ENCODE measurements around the gene SMURF1. TPM values are rescaled to one million over a fixed set of nuclear protein-coding genes. Genes with fewer than 3 reads are reported as not detected.
A peak's percentile ranks its signal among the peaks of the same experiment; 100 is the strongest.
"Not testable (repeated sequence)": the region's sequence is repeated elsewhere in the genome, so short reads cannot be mapped to it uniquely, and the experiment has no call there.

SMURF1 gene
- total and polyA plus RNA-seq, 2 experiments from 2014 or later, result 11.9 to 24.5 TPM

- no peak for DNase-seq (ENCODE audit: low read depth in 1 of 2, low spot score in 1 of 2)
- Histone ChIP-seq H3K4me1 (ENCODE audit: low read depth) (no peaks in the 10 kb centered on the region), H3K27me3 (no peaks in the 10 kb centered on the region), H3K9me3 (ENCODE audit: low read depth) (no peaks in the 10 kb centered on the region), H3K4me3 (no peak overlapping the region), H3K27ac (no peak overlapping the region), H3K36me3 (peaks cover 75% of the 10 kb centered on the region)
- TF ChIP-seq CTCF (IDR thresholded peaks at IDR 0.05; ENCODE audit: low read depth, low read length), result no peak
Observed at GRCh38 chr7:99047526-99048077, 96.3 kb downstream of the SMURF1 start.

- no peak for TF ChIP-seq CTCF (IDR thresholded peaks at IDR 0.05; ENCODE audit: low read depth, low read length)
- Histone ChIP-seq H3K36me3 (peaks cover 71% of the 10 kb centered on the region), H3K4me1 (ENCODE audit: low read depth) (no peaks in the 10 kb centered on the region)
Observed at GRCh38 chr7:99046722-99047121, 97.2 kb downstream of the SMURF1 start.

GRCh38 chr7:99046262-99046661, 97.6 kb downstream of the SMURF1 start:
- not testable (repeated sequence) for DNase-seq (ENCODE audit: low read depth in 1 of 2, low spot score in 1 of 2); H3K27me3 ChIP-seq; H3K4me3 ChIP-seq; H3K4me1 ChIP-seq (ENCODE audit: low read depth); H3K9me3 ChIP-seq (ENCODE audit: low read depth)
- peak overlapping the region; percentile 43 for H3K27ac ChIP-seq
- peaks cover 68% of the 10 kb centered on the region for H3K36me3 ChIP-seq

More at GRCh38 chr7:99046722-99047121, 97.2 kb downstream of the SMURF1 start:
- no peak for DNase-seq (ENCODE audit: low read depth in 1 of 2, low spot score in 1 of 2)
- Histone ChIP-seq H3K27me3 (no peaks in the 10 kb centered on the region), H3K4me3 (no peak overlapping the region), H3K27ac (peak overlapping the region; percentile 30), H3K9me3 (ENCODE audit: low read depth) (no peaks in the 10 kb centered on the region)

- not testable (repeated sequence) for DNase-seq (ENCODE audit: low read depth in 1 of 2, low spot score in 1 of 2); H3K9me3 ChIP-seq (ENCODE audit: low read depth); H3K4me3 ChIP-seq; H3K27me3 ChIP-seq; H3K4me1 ChIP-seq (ENCODE audit: low read depth); H3K27ac ChIP-seq
- peaks cover 60% of the 10 kb centered on the region for H3K36me3 ChIP-seq
Observed at GRCh38 chr7:99044858-99045257, 99.0 kb downstream of the SMURF1 start.

GRCh38 chr7:99042957-99043356, 101.0 kb downstream of the SMURF1 start:
- no peak for TF ChIP-seq CTCF (IDR thresholded peaks at IDR 0.05; ENCODE audit: low read depth, low read length)
- Histone ChIP-seq H3K9me3 (ENCODE audit: low read depth) (no peaks in the 10 kb centered on the region), H3K4me3 (no peak overlapping the region), H3K4me1 (ENCODE audit: low read depth) (no peaks in the 10 kb centered on the region), H3K27ac (peak overlapping the region; percentile 58), H3K36me3 (peaks cover 54% of the 10 kb centered on the region), H3K27me3 (no peaks in the 10 kb centered on the region)
- DNase-seq (ENCODE audit: low read depth in 1 of 2, low spot score in 1 of 2), result peak in 1 of 2 donors; percentile 52

- TF ChIP-seq CTCF (IDR thresholded peaks at IDR 0.05; ENCODE audit: low read depth, low read length), result no peak
- Histone ChIP-seq H3K36me3 (peaks cover 56% of the 10 kb centered on the region), H3K27me3 (no peaks in the 10 kb centered on the region), H3K4me3 (no peak overlapping the region), H3K9me3 (ENCODE audit: low read depth) (no peaks in the 10 kb centered on the region), H3K4me1 (ENCODE audit: low read depth) (no peaks in the 10 kb centered on the region), H3K27ac (no peak overlapping the region)
- DNase-seq (ENCODE audit: low read depth in 1 of 2, low spot score in 1 of 2), result no peak
Observed at GRCh38 chr7:99041526-99041925, 102.4 kb downstream of the SMURF1 start.

Measured in cardiac muscle cell (in vitro differentiated cells and primary cell).